GM19238 (cell line): ENCODE data around the gene PLAA.
A peak's percentile ranks its signal among the peaks of the same experiment; 100 is the strongest.

ENCODE experiments used
- DNase-seq: peaks from one replicate; pipeline ENCODE4 v3.0.0; 2011; ENCODE audit warnings: low spot score; ENCODE audit not compliant: insufficient read length

The PLAA gene

DNA sequence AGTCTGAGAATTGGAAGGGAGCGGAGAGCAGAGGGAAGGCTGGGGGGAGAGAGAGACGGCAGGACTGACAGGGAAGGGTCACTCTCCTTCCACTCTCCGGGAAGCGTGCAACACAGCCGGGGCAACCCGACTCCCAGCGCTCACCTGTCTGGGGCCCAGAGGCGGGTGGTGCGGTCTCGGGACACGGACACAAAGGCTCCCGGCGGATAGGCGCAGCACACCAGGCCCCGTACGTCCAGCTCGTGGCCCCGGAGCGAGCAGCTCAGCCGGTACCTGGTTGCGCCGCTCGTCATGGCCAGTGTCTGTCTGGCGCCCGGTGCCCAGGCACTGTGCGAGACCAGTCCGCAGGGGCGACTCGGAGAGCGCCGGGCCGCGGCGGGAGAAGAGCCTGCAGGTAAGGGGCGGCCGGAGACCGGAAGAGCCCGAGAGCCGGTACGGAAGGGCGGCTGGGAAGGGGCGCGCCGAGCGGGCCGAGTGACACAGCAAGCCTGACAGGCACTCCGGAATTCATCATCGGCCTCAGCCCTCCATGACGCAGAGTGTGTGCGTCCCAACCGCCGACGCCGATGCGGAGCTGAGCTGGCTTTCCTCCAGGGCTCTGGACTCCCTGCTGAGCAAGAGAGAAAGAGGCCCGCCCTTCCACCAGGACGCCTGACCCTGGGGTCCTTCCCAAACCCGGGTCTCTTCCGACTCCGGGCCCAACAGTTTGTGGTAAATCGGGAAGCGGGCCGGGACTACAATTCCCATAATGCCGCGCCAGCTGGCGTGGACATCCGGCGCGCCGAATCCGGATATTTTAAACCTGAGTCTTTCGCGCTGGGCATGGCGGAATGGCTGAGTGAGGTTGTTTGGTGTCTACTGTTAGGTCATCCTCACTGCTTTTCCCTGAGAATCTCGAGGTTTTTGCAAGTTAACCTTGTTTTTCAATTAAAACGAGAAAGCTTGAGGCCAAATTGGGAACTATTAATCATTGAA, at the start of gene PLAA:
Gene PLAA, minus strand, starts transcription at position 490 of the 975 bp plus-strand sequence. Its CDS starts 197 bp downstream, at position 293.
- peak; percentile 86 for DNase-seq

DNA sequence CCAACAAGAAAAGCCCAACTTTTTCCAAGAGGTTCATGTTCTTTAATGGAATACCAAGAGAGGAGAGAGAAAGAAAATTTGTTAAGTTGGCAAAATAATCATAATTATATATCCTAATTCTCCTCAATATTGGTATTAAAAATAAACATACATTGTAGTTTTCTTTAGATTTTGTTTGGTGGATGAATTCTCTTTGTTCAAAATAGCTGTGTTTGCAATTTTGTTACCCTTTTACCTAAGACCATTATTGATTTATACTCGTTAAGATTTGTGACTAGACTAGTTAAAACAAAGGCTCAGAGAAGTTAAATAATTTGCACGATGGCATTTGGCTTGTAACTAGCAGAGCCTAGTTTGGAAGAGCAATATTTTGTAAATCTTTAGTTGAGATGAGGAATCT, 48.8 kb upstream of the PLAA start:
- DNase-seq = no peak

DNA sequence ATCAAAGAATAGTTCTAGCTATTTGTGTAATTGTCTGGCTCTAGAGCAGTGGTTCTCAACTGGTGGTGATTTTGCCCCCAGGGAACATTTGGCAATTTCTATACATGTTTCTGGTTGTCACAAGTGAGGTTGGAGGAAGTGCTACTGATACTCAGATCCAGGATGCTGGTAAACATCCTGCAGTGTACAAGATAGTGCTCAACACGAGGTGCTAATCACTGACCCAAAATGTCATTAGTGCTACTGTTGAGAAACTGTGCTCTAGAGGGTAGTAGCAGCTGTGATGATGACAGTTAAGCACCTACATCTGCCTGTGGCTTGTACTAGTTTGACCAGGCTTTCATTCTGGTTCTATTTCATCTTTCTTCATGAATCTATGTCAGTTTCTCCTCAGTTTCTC, 36.3 kb upstream of the PLAA start:
- DNase-seq = no peak

DNA sequence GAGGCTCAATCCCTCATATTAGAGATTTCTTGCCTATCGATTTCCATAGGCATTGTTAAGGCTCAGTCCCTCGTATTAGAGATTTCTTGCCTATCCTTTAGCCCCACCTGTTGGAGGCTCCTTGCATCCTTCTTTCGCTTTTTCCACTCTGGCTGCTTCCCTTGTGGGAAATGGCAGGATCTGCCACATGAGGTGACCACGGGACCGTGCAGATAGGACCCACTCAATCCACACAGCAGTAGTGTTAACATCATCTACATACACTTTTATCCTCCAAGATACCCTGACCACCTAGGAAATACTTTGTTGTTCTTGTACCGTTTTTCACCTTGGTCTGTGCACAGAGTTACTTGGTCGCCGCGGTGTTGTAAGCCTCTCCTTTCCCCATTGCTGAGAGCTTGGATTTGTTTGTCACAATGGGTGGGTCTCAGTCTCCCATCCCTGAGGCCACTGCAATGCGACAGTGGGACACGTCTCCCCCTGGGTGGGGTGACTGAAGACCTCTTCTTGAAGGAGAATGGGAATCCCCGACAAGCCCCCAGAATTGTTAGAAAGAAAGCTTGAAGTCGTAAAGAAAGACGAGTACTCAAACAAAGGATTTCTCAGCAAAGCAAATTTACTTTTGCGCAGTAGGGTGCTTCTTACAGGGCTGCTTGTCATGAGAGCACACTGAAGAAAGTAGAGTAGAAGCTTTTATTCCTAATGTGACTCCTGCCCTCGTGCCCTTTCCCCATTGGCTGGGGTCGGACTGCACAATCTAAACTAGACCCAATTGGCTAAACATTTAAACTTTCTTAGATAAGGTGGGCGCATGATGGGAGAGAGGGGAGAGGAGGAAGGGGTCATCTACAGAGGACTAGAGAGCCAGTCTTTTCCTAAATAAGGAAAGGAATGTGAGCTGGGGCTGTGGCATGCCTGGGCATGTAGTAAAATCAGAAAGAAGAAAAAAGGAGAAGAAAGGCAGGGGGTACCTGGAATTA, 29.0 kb upstream of the PLAA start:
- no peak for DNase-seq

DNA sequence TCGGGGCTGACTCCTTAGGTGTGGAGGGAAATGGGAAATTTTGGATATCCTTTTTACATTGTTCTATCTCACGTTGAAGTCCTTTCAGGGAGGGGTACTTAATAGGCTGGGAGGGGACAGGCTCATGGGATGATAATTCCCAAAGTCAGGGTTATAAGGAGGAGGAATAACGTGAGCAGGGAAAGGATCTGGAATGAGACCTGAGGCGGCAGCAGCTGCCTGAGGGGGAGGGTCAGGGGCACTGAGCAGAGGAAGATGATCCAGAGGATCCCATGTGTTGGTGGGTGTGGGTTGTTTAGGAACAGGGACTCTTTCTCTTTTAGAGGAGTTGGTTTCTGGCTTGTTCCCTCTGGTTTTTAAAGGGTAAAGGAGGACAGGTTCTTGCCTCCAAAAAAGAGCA, 27.9 kb upstream of the PLAA start:
- no peak for DNase-seq

- DNase-seq = no peak
These were observed 26.9 kb upstream of the PLAA start for GRCh38 chr9:26973989-26974388.

DNA sequence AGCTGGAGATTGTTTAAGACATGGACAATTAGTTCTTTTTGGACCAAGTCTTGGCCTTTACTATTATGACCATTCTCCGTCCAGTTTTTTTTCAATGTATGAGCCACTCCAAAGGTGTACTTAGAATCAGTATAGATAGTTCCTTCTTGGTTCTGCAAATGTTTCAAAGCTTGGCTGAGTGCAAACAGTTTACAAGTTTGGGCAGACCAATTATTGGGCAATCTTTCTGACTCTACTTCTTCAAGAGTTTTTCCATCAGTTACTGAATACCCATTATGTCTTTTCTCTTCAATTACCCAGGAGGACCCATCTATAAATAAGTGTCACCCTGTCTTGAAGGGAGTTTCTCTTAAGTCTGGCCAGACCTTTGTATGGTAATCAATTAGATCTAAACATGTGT, 24.7 kb upstream of the PLAA start:
- DNase-seq = no peak

DNA sequence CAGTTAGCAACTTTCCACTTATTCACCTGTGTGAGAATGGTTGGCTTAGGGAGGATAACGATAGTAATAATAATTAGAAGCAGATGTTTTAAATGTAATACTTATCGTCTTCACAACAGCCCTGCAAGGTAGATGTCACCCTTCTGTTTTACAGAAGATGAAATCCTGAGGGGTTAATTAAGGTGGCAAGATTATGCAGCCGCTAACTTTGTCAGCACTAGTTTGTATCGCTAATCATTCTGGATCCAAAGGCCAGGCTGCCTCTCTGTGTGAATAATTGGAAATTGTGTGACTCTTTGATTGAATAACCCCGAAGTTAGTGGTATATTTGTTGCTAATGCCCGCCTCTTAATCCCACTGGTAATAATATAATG, 9.8 kb upstream of the PLAA start:
- no peak for DNase-seq

DNA sequence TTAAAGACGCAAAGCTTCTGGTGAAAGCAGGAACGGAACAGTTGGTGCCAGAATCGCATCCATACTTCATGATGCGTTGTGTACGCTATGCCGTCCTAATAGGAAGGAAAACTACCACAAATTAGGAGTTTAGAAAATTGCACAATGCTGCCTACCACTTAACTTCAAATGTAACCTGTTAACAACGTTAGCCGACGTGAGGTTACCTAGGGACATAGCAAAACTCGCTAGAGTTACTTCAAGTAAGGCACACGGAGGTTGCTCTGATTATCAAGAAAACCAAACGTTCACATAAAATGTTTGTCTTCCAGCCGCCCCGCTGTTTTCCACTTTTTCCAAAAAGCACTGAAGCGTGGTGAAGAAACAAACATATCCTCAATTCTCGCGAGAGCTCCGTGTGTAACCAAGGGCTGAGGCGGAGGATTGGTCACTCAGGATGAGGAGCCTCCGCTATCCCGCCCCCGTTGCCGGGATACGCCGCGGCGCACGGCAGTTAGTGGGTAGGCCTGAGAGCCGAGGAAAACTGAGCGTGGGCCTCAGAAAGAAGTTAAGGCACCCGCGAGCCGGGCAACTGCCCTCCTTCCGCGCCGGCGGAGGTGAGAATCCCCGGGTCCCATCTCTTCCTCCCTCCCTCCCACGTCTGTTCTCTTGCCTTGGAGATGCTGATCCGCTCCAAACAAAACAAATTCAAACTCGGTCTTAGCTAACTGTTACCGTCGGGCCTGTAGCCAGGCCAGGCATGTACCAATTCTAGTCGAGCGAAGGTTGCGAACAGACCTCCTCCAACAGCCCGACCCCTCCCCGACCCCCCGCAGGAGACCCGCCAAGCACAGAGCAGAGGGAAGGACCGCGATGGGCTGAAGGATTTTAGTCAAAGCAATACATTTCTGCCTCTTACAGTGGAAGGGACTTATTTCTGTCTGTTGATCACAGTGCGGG, 9.1 kb upstream of the PLAA start, which contains the start of gene IFT74:
Gene IFT74, plus strand, starts transcription at position 492 of the 939 bp plus-strand sequence. CDS start 5,556 bp downstream, outside the sequence.
- DNase-seq = peak; percentile 90

- no peak for DNase-seq
These were observed 8.3 kb upstream of the PLAA start for GRCh38 chr9:26955222-26955903.

DNA sequence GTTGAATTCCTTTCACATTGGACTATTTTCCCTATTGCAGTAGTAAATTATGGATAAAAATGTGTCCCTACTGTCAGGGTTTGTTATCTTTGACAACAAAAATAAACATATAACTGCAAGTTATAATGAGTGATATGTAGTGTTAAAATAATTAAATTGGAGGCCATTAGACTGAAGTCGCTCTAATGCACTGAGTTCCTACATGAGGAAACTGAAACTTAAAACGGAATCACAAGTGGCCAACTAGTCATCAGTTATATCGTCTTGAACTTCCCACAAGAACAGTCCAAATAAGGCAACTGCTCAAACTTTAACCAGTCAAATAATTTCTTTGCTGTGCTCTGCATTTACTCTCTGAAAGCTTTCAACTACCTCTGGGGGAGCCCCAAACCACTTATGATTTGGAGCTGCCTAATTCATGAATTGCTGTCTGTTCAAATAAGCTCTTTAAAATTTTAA, 7.0 kb upstream of the PLAA start:
- no peak for DNase-seq

- no peak for DNase-seq
These were observed 4.8 kb upstream of the PLAA start for GRCh38 chr9:26951794-26952193.

GRCh38 chr9:26950521-26950920, 3.5 kb upstream of the PLAA start:
- DNase-seq = no peak

- DNase-seq = no peak
These were observed 2.6 kb upstream of the PLAA start for GRCh38 chr9:26949637-26950069.

DNA sequence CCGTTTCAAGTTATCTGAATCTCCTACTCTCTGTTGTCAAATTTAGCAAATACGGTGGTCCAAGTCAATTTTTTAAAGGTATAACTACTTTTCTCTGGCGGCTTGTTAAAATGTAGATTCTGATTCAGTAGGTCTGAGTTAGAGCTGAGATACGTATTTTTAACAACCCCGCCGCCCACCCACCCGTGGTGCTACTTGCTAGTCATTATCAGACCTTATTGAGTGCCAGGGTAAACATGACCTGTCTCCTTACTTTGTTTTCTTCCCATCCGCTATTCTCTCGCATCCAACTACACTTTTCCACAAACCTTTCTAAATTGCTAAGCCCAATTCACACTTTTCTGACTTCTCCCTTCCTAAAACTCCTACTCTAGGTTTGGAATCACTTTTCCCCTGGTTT, 694 bp upstream of the PLAA start:
- no peak for DNase-seq

DNA sequence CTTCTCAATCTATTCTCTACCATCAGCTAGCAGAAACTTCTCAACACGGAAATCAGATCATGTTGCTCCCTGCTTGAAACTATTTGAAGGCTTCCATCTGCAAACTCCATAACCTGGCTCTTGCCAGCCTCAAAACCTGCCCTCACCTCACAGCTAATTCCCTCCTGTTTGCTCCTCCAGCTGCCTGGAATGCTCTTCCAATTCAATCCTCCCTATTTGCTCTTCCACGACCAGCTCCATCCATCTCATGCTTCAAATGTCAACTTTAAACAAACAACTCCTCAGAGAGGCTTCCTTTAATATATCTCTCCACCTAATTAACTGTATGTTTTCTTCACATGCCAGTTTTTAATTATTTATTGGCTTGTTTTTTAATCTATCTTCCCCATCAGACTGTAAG, 1.5 kb downstream of the PLAA start:
- no peak for DNase-seq

DNA sequence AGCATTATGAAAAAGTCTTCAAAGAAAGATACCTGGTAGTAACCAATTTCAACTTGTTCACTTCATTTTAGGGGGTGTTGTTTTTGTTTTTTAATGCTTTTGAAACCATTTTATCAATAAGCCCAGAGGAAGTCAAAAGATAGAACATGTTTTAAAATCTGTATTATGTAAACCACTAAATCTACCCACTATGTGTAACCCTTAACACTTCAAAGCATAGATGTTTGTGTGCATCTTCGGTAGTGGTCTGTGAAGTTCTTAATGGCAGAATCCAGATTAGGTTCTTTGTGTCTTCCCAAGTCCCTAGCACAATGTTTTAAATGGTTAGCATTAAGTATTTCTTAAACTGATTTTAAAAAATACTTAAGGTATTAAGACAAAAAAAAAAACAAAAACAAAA, 6.3 kb downstream of the PLAA start:
- no peak for DNase-seq

GRCh38 chr9:26939955-26940711, 6.9 kb downstream of the PLAA start:
- DNase-seq = no peak

GRCh38 chr9:26937816-26938371, 9.1 kb downstream of the PLAA start:
- DNase-seq = no peak
